ENCODE results near the gene DERA.

Gene DERA

GRCh38 chr12:16036073-16036472, 124.9 kb downstream of the DERA start:
- H3K4me3 ChIP-seq (ENCODE audit: low read length), result no peak overlapping the region
- no peaks in the 10 kb centered on the region for H3K79me2 ChIP-seq (ENCODE audit: low read length)
- no peak for DNase-seq
- H3K27me3 ChIP-seq (replicated peaks; ENCODE audit: insufficient read depth, low read length), result no peaks in the 10 kb centered on the region
- H3K36me3 ChIP-seq (replicated peaks; ENCODE audit: insufficient read depth, low read length), result no peaks in the 10 kb centered on the region; the same call in 1 of the 2 replicates
- H3K4me2 ChIP-seq (ENCODE audit: low read depth, low read length), result no peak overlapping the region
- H2AFZ ChIP-seq (ENCODE audit: low read length), result no peak overlapping the region
- no peak overlapping the region for H3K9ac ChIP-seq (ENCODE audit: low read length)
- TF ChIP-seq EZH2phosphoT487 (IDR thresholded peaks at IDR 0.05; ENCODE audit: low read length), result no peak
- TF ChIP-seq CTCF (IDR thresholded peaks at IDR 0.05; ENCODE audit: low read length), result no peak
- TF ChIP-seq EZH2 (optimal IDR thresholded peaks at IDR 0.05; ENCODE audit: low read depth, low read length), result no peak
- H3K9me3 ChIP-seq (replicated peaks; ENCODE audit: insufficient read depth, low read length), result no peaks in the 10 kb centered on the region
- H3K4me1 ChIP-seq (ENCODE audit: low read length), result no peaks in the 10 kb centered on the region
- H3K27ac ChIP-seq (ENCODE audit: low read length), result no peak overlapping the region
- no peaks in the 10 kb centered on the region for H3K9me2 ChIP-seq (replicated peaks; ENCODE audit: insufficient read depth, low read length)
- H4K20me1 ChIP-seq (ENCODE audit: insufficient read depth, low read length), result no peaks in the 10 kb centered on the region
- no peaks in the 10 kb centered on the region for H3F3A ChIP-seq (ENCODE audit: insufficient read depth, low read length)

DNA sequence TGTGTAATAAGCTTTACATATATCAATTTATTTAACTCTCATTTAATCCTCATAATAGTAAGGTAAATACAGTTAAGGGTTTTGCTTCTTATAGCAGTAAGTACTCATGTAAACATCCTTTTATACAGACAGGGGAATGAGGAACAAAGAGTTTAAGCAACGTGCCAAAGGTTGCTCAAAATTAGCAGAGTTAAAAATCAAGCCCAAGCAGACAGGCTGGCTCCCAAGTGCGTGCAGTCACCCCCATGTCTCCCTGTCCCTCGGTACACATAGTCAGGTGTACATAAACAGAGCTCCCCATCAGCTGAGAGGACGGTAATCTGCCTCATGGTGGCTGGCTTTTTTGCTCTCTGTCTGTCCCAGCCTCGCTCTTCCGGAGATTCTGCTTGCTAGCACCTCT, 126.4 kb downstream of the DERA start:
- Histone ChIP-seq H3K4me2 (ENCODE audit: low read depth, low read length) (no peak overlapping the region), H3K9me3 (replicated peaks; ENCODE audit: insufficient read depth, low read length) (no peaks in the 10 kb centered on the region), H3K36me3 (replicated peaks; ENCODE audit: insufficient read depth, low read length) (no peaks in the 10 kb centered on the region), H3K79me2 (ENCODE audit: low read length) (no peaks in the 10 kb centered on the region), H2AFZ (ENCODE audit: low read length) (no peak overlapping the region), H3K27ac (ENCODE audit: low read length) (no peak overlapping the region), H3K9me2 (replicated peaks; ENCODE audit: insufficient read depth, low read length) (no peaks in the 10 kb centered on the region), H3K9ac (ENCODE audit: low read length) (no peak overlapping the region), H3K27me3 (replicated peaks; ENCODE audit: insufficient read depth, low read length) (no peaks in the 10 kb centered on the region), H3F3A (ENCODE audit: insufficient read depth, low read length) (no peaks in the 10 kb centered on the region), H3K4me3 (ENCODE audit: low read length) (no peak overlapping the region), H4K20me1 (ENCODE audit: insufficient read depth, low read length) (no peaks in the 10 kb centered on the region), H3K4me1 (ENCODE audit: low read length) (no peaks in the 10 kb centered on the region)
- no peak for TF ChIP-seq CTCF (IDR thresholded peaks at IDR 0.05; ENCODE audit: low read length)
- no peak for TF ChIP-seq EZH2 (optimal IDR thresholded peaks at IDR 0.05; ENCODE audit: low read depth, low read length)
- TF ChIP-seq EZH2phosphoT487 (IDR thresholded peaks at IDR 0.05; ENCODE audit: low read length), result no peak
- DNase-seq, result no peak

DNA sequence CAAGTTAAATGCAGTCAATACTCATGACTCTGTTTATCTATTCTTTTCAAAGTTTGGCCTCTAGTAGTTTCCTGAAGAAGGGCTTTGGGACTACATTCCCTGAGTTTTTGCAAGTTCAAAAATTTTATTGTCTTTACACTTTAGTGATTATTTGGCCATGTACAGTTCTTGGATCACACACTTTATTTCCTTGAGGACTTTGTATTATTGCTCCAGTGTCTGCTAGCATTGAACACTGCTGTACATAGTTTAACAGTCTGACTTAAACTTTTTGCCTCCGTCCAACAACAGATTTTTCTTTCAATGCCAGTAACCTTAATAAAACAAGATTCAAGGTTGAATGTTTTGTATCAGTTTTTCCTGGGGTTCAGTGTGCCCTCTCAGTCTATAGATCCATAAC, 132.3 kb downstream of the DERA start:
- no peak for DNase-seq
- Histone ChIP-seq H3K9ac (ENCODE audit: low read length) (no peak overlapping the region), H2AFZ (ENCODE audit: low read length) (no peak overlapping the region), H3F3A (ENCODE audit: insufficient read depth, low read length) (no peaks in the 10 kb centered on the region), H3K9me2 (replicated peaks; ENCODE audit: insufficient read depth, low read length) (no peaks in the 10 kb centered on the region), H3K9me3 (replicated peaks; ENCODE audit: insufficient read depth, low read length) (no peaks in the 10 kb centered on the region), H3K4me3 (ENCODE audit: low read length) (no peak overlapping the region), H3K27me3 (replicated peaks; ENCODE audit: insufficient read depth, low read length) (no peaks in the 10 kb centered on the region), H3K27ac (ENCODE audit: low read length) (no peak overlapping the region), H3K4me1 (ENCODE audit: low read length) (no peaks in the 10 kb centered on the region), H3K79me2 (ENCODE audit: low read length) (no peaks in the 10 kb centered on the region), H4K20me1 (ENCODE audit: insufficient read depth, low read length) (no peaks in the 10 kb centered on the region), H3K4me2 (ENCODE audit: low read depth, low read length) (no peak overlapping the region), H3K36me3 (replicated peaks; ENCODE audit: insufficient read depth, low read length) (no peaks in the 10 kb centered on the region)
- no peak for TF ChIP-seq EZH2phosphoT487 (IDR thresholded peaks at IDR 0.05; ENCODE audit: low read length)
- no peak for TF ChIP-seq EZH2 (optimal IDR thresholded peaks at IDR 0.05; ENCODE audit: low read depth, low read length)
- TF ChIP-seq CTCF (IDR thresholded peaks at IDR 0.05; ENCODE audit: low read length), result no peak

Measured in MM.1S (cell line).